NCI-H2196 treated with DMSO at 0.1 percent for 48 hours (cell line): ENCODE data around the gene MYL12B.
"Not testable (repeated sequence)": the region's sequence is repeated elsewhere in the genome, so short reads cannot be mapped to it uniquely, and the experiment has no call there.

ENCODE experiments used
- DNase-seq: peaks from one replicate; lab custom pipeline; 2025; ENCODE audit not compliant: unreplicated experiment; lab: John Stamatoyannopoulos, UW

Gene MYL12B

DNA sequence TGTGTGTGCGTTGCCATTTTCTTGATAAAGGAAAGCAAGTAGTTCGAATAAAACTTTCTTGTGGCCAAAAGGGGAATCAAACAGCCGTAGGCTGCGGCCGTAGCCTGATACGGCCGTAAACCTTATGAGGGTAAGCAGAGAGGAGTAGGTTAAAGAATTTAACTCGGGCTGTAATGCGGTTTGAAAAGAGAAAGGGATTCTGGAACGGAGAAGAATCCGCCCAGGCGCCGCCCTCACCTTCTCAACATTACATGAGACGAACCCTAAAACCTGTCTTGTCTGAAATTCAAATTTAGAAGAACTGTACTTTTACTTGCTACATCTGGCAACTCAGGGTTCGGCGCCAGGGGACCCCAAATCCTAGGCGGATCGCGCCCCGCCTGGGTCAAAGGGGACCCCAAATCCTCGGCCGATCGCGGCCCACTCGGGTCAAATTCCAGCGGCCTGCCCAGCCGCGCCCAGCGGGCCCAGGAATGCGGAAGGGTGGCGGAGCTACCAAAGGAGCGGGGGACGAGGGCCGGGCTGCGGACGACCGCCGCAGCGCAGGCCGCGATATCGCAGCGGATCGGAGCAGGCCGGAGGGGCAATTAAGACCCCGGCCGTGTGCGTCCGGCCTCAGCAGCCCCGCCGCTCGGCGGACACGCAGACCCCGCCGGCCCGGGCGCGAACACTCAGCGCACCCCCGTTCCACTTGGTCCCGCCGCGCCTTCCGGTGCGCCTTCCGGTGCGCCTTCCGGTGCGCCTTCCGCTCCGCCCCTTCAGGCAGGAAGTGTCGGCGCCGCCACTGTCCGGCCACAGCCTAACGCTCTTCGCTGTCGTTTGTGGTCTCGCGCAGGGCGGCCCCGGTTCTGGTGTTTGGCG is at the start of gene MYL12B:
Gene MYL12B, plus strand, starts transcription at position 761 of the 861 bp plus-strand sequence. CDS start 10,766 bp downstream, outside the sequence.
- peak; percentile 84 for DNase-seq

DNA sequence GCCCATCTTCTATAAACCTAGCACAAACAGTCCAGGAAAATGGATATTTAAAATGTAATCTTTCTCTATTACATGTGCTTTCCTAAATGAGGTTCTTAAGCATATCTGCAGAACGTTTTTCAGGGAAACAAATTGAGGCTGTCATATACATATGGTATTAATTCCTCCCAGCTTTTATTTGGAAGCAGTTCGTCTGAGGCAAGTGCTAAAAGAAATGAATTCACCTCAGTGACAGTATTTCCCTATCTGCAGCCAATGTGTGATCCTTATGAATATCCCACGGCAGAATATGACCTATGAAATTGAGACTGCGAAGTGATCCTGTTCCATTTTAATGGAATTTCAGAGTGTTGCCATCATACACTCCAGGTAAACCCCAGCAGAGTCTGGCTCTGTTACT is 49.3 kb upstream of the MYL12B start:
- no peak for DNase-seq

- no peak for DNase-seq
Measured at GRCh38 chr18:3213300-3214059, 48.5 kb upstream of the MYL12B start.

DNA sequence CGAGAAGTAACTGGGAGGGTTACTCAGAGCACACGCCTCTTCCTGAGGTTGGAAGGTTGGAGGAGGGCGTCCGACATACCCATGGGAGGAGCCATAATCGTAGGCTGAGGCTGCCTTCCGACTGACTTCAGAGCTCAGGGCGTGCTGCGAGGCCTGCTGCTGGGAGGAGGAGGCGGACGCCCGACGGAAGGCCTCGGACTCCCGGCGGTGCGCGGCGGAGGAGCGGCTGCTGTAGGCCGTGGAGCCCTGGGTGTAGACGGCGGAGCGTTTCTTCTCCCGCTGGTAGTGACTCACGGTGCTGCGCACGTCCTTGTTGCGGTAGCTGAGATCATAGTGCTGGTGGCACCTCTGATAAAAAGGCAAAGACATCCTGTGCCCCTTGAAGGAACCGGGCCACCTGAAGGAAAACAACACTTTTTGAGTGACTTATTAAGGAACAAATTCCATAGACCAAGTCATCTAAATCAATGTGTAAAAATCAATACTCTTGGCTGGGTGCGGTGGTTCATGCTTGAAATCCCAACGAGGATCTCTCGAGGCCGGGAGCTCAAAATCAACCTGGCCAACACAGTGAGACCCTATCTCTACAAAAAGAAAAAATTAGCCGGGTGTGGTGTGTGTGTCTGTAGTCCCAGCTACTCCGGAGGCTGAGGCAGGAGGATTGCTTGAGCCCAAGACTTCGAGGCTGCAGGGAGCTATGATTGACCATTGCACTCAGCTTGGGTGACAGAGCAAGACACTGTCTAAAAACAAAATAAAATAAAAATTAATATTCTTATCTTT is 46.9 kb upstream of the MYL12B start:
- no peak for DNase-seq

GRCh38 chr18:3216987-3217386 is 44.9 kb upstream of the MYL12B start:
- DNase-seq, result no peak

GRCh38 chr18:3217948-3218647 is 43.8 kb upstream of the MYL12B start:
- no peak for DNase-seq

GRCh38 chr18:3218819-3219218 is 43.1 kb upstream of the MYL12B start:
- DNase-seq, result no peak

DNA sequence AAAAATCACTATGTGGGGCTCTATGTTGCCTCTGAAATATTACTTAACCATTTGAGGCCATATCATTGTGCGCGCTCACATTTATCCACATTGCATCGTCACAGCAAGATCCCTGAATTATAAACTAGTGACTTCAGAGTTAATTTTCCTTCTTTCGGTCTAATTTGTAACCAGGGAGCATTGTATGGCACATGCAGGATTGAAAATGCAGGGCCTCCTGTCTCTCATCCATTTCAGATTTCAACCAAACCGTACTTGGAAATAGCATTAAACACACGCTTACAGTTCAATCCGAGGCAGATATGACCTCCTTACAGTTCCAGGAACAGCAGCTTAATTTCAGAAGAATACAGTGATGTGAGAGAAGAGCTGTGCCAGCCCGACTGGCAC is 42.7 kb upstream of the MYL12B start:
- DNase-seq, result no peak

GRCh38 chr18:3219631-3220335 is 42.1 kb upstream of the MYL12B start, which contains the start of gene MYOM1:
Gene MYOM1, minus strand, starts transcription at chr18:3219968. Its CDS starts 4,745 bp downstream, at chr18:3215223.
- DNase-seq, result no peak

GRCh38 chr18:3220868-3221267 is 41.1 kb upstream of the MYL12B start:
- not testable (repeated sequence) for DNase-seq

DNA sequence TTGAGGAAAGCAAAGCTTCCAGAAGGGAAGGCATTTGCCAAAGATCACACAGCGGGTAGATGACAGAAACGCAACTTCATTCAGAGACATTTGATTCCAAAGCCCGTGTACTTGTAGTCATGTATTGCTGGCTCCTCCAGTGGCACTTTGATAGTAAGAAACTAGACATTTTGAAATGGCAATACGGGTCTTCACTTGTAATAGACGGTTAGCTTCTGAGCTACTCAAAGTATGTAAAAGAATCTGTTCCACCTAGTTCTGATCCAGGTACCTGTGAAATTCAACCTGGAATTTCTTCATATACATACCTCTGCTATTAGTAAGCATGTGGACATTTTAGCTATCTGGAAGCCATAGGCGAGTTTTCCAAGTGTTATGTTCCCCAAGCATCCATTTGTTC is 40.4 kb upstream of the MYL12B start:
- no peak for DNase-seq

DNA sequence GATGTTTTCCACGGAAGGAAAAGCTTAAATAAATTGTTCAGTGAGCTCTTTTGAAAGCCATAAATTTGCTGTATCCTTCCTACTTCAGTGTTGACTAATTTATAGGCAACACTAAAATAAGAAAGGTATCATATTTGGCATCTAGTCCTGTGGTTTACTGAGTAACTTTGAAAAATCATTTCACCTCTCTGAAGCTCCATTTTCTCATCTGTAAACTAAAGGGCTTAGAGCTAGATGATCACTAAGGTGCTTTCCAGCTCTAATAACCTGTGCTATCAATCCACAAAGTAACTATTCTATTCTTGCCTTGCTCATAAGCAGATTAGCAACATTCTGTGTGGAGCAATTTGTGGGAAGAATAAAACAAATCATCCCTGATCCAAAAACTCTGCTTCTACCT is 38.6 kb upstream of the MYL12B start:
- no peak for DNase-seq

GRCh38 chr18:3224223-3224622 is 37.7 kb upstream of the MYL12B start:
- no peak for DNase-seq

DNA sequence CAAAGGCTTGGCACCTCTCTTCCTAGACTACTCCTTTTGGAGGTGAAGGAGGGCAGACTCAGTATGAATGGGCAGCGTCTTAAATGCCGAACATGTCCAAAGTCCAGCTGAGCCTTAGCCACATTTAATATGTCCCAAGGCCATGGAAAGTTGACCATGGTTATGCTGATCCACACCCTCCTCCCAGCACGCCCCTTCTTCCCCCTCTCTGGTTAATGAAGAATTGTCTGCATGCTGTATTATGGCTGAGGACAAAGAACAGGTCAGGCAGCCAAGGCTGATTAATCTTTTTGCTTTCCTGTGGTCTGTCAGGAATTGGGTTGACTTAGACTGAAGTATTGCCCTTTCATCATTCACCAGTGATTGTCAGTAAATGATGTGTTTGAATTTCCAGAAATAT is 36.3 kb upstream of the MYL12B start:
- no peak for DNase-seq

DNA sequence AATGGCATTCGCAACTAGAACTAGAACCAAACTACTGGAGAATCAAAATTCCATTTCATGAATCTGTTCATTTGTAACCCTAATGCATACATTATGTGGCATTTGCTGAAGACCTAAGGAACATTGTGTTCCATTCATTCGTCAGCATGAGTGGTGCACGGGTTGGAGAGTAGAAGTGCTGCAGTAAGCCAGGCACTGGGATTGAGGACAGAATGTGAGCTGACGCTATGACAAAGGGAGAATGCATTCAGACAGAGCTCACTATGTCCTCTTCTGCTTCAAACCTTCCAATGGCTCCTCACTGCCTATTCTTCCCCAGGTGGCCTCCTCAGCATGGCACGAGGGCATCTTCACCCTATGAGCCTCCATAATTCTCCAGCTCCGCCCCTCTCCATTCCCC is 35.9 kb upstream of the MYL12B start:
- no peak for DNase-seq

- DNase-seq, result no peak
Measured at GRCh38 chr18:3230401-3231334, 31.3 kb upstream of the MYL12B start.

GRCh38 chr18:3233004-3233403 is 28.9 kb upstream of the MYL12B start:
- DNase-seq, result no peak

DNA sequence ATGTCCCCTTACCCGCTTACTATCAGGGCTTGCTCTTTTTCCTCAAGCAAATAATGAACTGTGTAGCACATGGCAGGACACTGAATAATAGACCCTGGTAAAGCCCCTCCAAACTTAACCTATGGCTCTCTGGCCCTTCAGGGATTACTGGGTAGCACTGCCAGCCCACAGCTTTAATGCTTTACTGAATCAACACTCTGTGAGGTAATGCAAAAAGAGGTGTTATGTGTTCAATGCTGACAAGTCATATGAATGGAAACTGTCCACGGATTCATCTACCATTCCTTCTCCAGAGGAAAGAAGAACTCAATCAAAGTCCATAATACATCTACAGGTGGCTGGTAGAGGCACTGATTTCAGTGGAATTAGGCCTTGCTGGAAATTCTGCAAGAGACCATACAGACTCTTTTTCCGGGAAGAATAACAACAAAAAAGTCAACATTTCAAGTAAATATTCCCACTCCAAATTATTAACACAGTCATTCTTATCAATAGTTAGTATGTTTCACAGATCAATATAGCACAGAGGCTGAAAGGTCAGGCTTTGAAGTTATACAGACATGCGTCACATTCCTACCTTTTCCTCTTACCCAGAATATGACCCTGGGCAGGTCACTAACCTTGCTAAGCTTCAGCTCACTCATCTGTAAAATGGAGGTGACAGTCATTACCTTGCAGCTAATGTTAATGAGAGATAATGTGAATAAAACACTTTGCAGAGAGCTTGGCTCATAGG is 28.3 kb upstream of the MYL12B start:
- no peak for DNase-seq
